22Rv1 (cell line): ENCODE measurements around the gene FKBP1A.

Experiments
- ZFX ChIP-seq: fragments of 450-650 bp; IDR thresholded peaks from 2 replicates; pipeline ENCODE4 v1.6.1; 2017; ENCODE audit warnings: antibody characterized with exemption, borderline replicate concordance
- TF ChIP-seq, protein P1 (sequence below): fragments of 450-650 bp; IDR thresholded peaks from 2 replicates; pipeline ENCODE4 v1.5.1; 2017; ENCODE audit warnings: mild to moderate bottlenecking

DNA sequence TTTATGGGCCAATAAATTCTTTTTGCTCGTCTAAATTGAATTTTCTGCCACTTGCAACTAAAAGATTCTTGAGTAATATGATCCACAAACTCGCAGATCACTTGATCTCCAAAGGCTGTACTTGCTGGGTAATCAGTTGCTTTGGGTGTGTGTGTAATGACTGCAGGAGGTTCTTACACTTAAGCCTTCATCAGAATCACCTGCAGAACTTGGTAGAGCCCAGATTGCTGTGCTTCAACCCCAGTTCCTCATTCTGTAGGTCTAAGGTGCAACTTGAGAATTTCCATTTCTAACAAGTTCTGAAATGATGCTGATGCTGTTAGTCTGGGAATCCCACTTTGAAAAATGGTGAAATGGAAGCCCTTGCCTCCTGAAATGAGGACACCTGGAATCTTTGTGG is 12.9 kb upstream of the FKBP1A start:
- TF ChIP-seq, protein P1, sequence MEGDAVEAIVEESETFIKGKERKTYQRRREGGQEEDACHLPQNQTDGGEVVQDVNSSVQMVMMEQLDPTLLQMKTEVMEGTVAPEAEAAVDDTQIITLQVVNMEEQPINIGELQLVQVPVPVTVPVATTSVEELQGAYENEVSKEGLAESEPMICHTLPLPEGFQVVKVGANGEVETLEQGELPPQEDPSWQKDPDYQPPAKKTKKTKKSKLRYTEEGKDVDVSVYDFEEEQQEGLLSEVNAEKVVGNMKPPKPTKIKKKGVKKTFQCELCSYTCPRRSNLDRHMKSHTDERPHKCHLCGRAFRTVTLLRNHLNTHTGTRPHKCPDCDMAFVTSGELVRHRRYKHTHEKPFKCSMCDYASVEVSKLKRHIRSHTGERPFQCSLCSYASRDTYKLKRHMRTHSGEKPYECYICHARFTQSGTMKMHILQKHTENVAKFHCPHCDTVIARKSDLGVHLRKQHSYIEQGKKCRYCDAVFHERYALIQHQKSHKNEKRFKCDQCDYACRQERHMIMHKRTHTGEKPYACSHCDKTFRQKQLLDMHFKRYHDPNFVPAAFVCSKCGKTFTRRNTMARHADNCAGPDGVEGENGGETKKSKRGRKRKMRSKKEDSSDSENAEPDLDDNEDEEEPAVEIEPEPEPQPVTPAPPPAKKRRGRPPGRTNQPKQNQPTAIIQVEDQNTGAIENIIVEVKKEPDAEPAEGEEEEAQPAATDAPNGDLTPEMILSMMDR: no peak
- no peak for TF ChIP-seq ZFX
